Erythroblast (primary cell): ENCODE data around the gene APBB1IP.
"Not testable (repeated sequence)": the region's sequence is repeated elsewhere in the genome, so short reads cannot be mapped to it uniquely, and the experiment has no call there.

Experiments
- DNase-seq, 2 experiments: peaks; one replicate each; lab custom pipeline; 2025; lab: John Stamatoyannopoulos, UW
- GATA1 ChIP-seq: IDR thresholded peaks from 2 replicates; pipeline ENCODE4 v1.6.1; 2011; ENCODE audit warnings: low read depth, mild to moderate bottlenecking, control low read depth, low read length, moderate library complexity
- POLR2A ChIP-seq: IDR thresholded peaks from 2 replicates; pipeline ENCODE4 v1.6.1; 2011; ENCODE audit warnings: mild to moderate bottlenecking, low read length

APBB1IP gene

GRCh38 chr10:26491276-26491675, 53.1 kb downstream of the APBB1IP start:
- TF ChIP-seq GATA1 (no peak), POLR2A (no peak)
- no peak for DNase-seq

GRCh38 chr10:26491934-26492333, 53.8 kb downstream of the APBB1IP start:
- TF ChIP-seq POLR2A (no peak), GATA1 (no peak)
- no peak for DNase-seq

- not testable (repeated sequence) for DNase-seq
Observed at GRCh38 chr10:26492725-26493124, 54.6 kb downstream of the APBB1IP start.

- no peak for TF ChIP-seq POLR2A
- no peak for TF ChIP-seq GATA1
- DNase-seq, result no peak
Observed at GRCh38 chr10:26494018-26494417, 55.9 kb downstream of the APBB1IP start.

GRCh38 chr10:26499426-26499825, 61.3 kb downstream of the APBB1IP start:
- DNase-seq, result no peak
- no peak for TF ChIP-seq POLR2A
- TF ChIP-seq GATA1, result no peak

GRCh38 chr10:26502986-26503385, 64.8 kb downstream of the APBB1IP start:
- TF ChIP-seq GATA1 (no peak), POLR2A (no peak)
- no peak for DNase-seq

GRCh38 chr10:26503911-26504310, 65.8 kb downstream of the APBB1IP start:
- TF ChIP-seq POLR2A (no peak), GATA1 (no peak)
- peak in 1 of 2 experiments; percentile 8 for DNase-seq

- not testable (repeated sequence) for DNase-seq
Observed at GRCh38 chr10:26504429-26504828, 66.3 kb downstream of the APBB1IP start.

GRCh38 chr10:26505491-26505890, 67.3 kb downstream of the APBB1IP start:
- DNase-seq, result no peak
- TF ChIP-seq GATA1 (no peak), POLR2A (no peak)

GRCh38 chr10:26506736-26507135, 68.6 kb downstream of the APBB1IP start:
- DNase-seq, result no peak
- TF ChIP-seq GATA1, result no peak
- no peak for TF ChIP-seq POLR2A

GRCh38 chr10:26507441-26507840, 69.3 kb downstream of the APBB1IP start:
- TF ChIP-seq GATA1 (no peak), POLR2A (no peak)
- DNase-seq, result no peak

- no peak for DNase-seq
- TF ChIP-seq GATA1 (no peak), POLR2A (no peak)
Observed at GRCh38 chr10:26508016-26508415, 69.9 kb downstream of the APBB1IP start.

- TF ChIP-seq GATA1 (no peak), POLR2A (no peak)
- no peak for DNase-seq
Observed at GRCh38 chr10:26509307-26509706, 71.2 kb downstream of the APBB1IP start.

- DNase-seq, result no peak
- TF ChIP-seq GATA1 (no peak), POLR2A (no peak)
Observed at GRCh38 chr10:26513101-26513500, 75.0 kb downstream of the APBB1IP start.

- no peak for TF ChIP-seq POLR2A
- no peak for TF ChIP-seq GATA1
- no peak for DNase-seq
Observed at GRCh38 chr10:26516540-26517101, 78.5 kb downstream of the APBB1IP start.

- TF ChIP-seq GATA1 (no peak), POLR2A (no peak)
- DNase-seq, result no peak
Observed at GRCh38 chr10:26517141-26517867, 79.2 kb downstream of the APBB1IP start.
